Thyroid gland (tissue), 4 donors: ENCODE results near the gene FGF18. TPM values are rescaled to one million over a fixed set of nuclear protein-coding genes. Genes with fewer than 3 reads are reported as not detected.

Experiments used
- DNase-seq, 2 donors: peaks; one replicate each; pipeline ENCODE4 v3.0.0-alpha.2; 2019
- H3K27ac ChIP-seq, 3 donors: fragments of 200-600 bp; sonication (generic); 1 replicate in 2 of 3; 2 replicates in 1 of 3; pipeline ENCODE4 v1.5.1; 2016 to 2019; ENCODE audit warnings: mild to moderate bottlenecking in 1 of 3, moderate library complexity in 1 of 3
- H3K27me3 ChIP-seq: fragments of 200-600 bp; sonication (generic); one replicate; pipeline ENCODE4 v1.5.1; 2019
- H3K36me3 ChIP-seq, 2 donors: fragments of 200-600 bp; sonication (generic); one replicate each; pipeline ENCODE4 v1.5.1; 2016 to 2019
- H3K4me1 ChIP-seq, 2 donors: fragments of 200-600 bp; sonication (generic); one replicate each; pipeline ENCODE4 v1.5.1; 2017 to 2019
- H3K4me3 ChIP-seq, 3 donors: fragments of 200-600 bp; sonication (generic); replicated peaks in 1 of 3; 1 replicate in 2 of 3; 2 replicates in 1 of 3; pipeline ENCODE4 v1.5.1; 2016; ENCODE audit warnings: mild to moderate bottlenecking in 1 of 3
- H3K9me3 ChIP-seq: fragments of 200-600 bp; sonication (generic); one replicate; pipeline ENCODE4 v1.5.1; 2017
- CTCF ChIP-seq, 6 experiments: fragments of 200-600 bp in 3 of 6; fragments of 450-650 bp in 3 of 6; sonication (generic) in 3 of 6; IDR thresholded peaks; one replicate each; pipeline ENCODE4 v1.5.1; 2016 to 2019; ENCODE audit warnings: antibody characterized with exemption in 6 of 6, mild to moderate bottlenecking in 2 of 6, inconsistent platforms in 1 of 6, moderate library complexity in 1 of 6
- POLR2A ChIP-seq, 2 donors: fragments of 450-650 bp; IDR thresholded peaks; one replicate each; pipeline ENCODE4 v1.6.1; 2017; ENCODE audit warnings: antibody characterized with exemption in 2 of 2, mild to moderate bottlenecking in 2 of 2, moderate library complexity in 1 of 2
- WGBS, 2 donors: methylation state at CpG; one replicate each; pipeline ENCODE4 v1.1.5; 2017; 5-methylcytosine and 5-hydroxymethylcytosine counted together
- intact Hi-C: fragments of 100-400 bp; cut with DNase I; formaldehyde crosslinking; loops from one replicate; pipeline ENCODE4 v1.15.1; 2023
- total RNA-seq, 4 donors: library from RNA; depleted of rRNA; stranded (reverse); fragments of >200 nt; gene quantifications; one replicate each; pipeline ENCODE4 v1.2.3, GENCODE V29; 2016

FGF18 gene
- total RNA-seq, 4 donors from 2014 or later, result 0.67 to 1.4 (median 1.0) TPM; not detected in 1

DNA sequence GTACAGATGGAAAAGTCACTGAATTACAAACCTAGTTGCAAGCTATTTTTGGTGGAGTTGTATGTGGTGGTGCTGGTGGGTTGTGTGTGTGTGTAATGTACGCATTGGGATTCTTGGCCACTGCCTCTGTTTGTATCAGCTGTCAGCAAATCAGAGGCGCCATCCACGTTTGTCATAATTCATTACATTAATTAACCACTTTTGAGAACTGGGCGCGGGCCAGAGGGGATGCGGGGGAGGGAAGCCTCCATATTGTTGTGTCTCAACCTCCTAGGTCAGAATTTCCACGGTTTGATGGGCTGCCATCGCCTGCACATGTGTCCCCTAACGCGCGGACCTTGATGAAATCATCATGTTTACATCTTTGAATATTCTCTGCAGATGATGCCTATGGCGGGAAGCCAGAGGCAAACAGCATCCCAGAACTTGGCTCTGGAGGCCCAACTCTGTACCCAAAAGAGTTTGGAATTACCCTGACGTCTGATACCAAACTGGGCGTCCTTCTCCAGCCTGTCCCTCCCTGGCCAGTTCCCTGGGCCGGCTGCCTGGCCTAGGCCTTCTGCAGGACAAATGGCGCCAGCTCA lies 54.9 kb downstream of the FGF18 start:
- no peaks in the 10 kb centered on the region for H3K4me1 ChIP-seq
- H3K27ac ChIP-seq, result no peak overlapping the region
- no peaks in the 10 kb centered on the region for H3K9me3 ChIP-seq
- H3K27me3 ChIP-seq, result no peaks in the 10 kb centered on the region
- no peak overlapping the region for H3K4me3 ChIP-seq
- TF ChIP-seq POLR2A (IDR thresholded peaks at IDR 0.05) (no peak), CTCF (IDR thresholded peaks at IDR 0.05) (no peak)
- no peak for DNase-seq
- 91 to 94% methylated on average over 14 to 16 of the region's 16 CpGs for WGBS, 2 donors
- intact Hi-C loops, result no loop called here
- no peaks in the 10 kb centered on the region for H3K36me3 ChIP-seq

DNA sequence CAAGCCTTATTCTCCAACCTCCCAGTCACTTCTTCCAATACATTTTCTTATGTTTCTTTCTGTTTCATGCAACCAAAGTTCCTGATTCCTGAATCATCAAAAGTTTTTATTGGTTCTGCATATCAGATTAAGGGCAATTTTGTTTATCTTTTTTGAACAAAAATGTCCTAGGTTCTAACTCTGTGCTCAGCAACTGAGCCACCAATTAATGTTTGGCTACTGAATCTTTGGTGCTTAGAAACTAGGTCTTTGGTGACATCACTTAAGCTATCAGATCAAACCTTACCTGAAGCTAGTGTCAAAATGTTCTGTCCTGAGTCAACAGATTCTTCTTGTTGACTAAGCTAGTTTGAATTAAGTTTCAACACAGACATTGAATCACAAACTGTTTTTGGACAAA lies 56.1 kb downstream of the FGF18 start:
- no peak for DNase-seq
- TF ChIP-seq POLR2A (IDR thresholded peaks at IDR 0.05) (no peak), CTCF (IDR thresholded peaks at IDR 0.05) (no peak)
- Histone ChIP-seq H3K4me1 (no peaks in the 10 kb centered on the region), H3K27me3 (no peaks in the 10 kb centered on the region), H3K36me3 (no peaks in the 10 kb centered on the region), H3K27ac (no peak overlapping the region), H3K4me3 (no peak overlapping the region), H3K9me3 (no peaks in the 10 kb centered on the region)
- intact Hi-C loops, result no loop called here

DNA sequence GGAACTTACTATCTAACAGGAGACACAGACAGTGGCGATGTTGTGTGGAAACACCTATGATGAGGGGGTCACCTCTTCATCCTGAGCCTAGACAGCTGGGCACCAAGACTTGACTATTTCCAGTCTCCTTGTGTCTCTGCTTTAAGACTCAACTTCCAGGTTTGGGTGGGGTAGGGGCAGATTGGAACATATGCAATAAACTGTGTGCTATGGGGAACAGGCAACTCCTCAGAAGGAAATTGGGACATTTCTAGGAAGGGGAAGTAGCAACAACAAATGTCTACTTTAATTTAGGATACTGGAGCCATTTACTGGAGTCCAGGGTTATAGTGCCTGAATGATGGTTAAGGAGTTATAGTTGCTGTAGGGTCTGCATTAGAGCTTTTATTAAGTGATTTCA lies 57.3 kb downstream of the FGF18 start:
- Histone ChIP-seq H3K4me1 (no peaks in the 10 kb centered on the region), H3K27ac (no peak overlapping the region), H3K4me3 (no peak overlapping the region), H3K36me3 (no peaks in the 10 kb centered on the region), H3K27me3 (no peaks in the 10 kb centered on the region), H3K9me3 (no peaks in the 10 kb centered on the region)
- DNase-seq, result no peak
- 100% methylated on average over 1 of the region's 1 CpG for WGBS, 2 donors
- TF ChIP-seq POLR2A (IDR thresholded peaks at IDR 0.05), result no peak
- TF ChIP-seq CTCF (IDR thresholded peaks at IDR 0.05), result no peak
- intact Hi-C loops, result no loop called here

DNA sequence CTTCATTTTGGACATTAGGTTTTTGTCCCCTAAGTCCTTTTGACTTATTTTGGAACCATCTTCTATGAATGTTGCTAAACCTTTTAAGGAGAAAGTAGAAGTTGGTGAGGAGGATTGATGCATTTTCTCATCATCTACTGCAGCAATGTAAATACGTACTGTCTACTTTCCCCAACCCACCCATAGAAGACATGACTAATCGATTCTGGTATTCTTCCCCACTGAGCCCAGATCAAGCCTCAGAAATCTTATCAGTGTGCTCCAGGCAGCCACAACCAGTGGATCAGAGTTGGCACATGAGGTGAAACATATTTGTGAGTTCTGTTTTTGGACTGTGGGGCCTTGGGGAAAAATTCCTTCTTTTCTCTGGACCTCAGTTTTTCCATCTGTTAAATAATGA lies 57.7 kb downstream of the FGF18 start:
- Histone ChIP-seq H3K27ac (no peak overlapping the region), H3K4me3 (no peak overlapping the region), H3K4me1 (no peaks in the 10 kb centered on the region), H3K9me3 (no peaks in the 10 kb centered on the region), H3K36me3 (no peaks in the 10 kb centered on the region), H3K27me3 (no peaks in the 10 kb centered on the region)
- no peak for TF ChIP-seq CTCF (IDR thresholded peaks at IDR 0.05)
- no peak for TF ChIP-seq POLR2A (IDR thresholded peaks at IDR 0.05)
- no peak for DNase-seq
- 87 to 90% methylated on average over 2 of the region's 2 CpGs for WGBS, 2 donors
- intact Hi-C loops, result no loop called here

GRCh38 chr5:171477666-171478065 lies 58.2 kb downstream of the FGF18 start:
- no peaks in the 10 kb centered on the region for H3K27me3 ChIP-seq
- no peak for DNase-seq
- no peak for TF ChIP-seq POLR2A (IDR thresholded peaks at IDR 0.05)
- no peak for TF ChIP-seq CTCF (IDR thresholded peaks at IDR 0.05)
- no peak overlapping the region for H3K4me3 ChIP-seq
- H3K36me3 ChIP-seq, result no peaks in the 10 kb centered on the region
- intact Hi-C loops, result no loop called here
- no peaks in the 10 kb centered on the region for H3K9me3 ChIP-seq
- WGBS, 2 donors, result 92 to 94% methylated on average over 3 of the region's 3 CpGs
- no peaks in the 10 kb centered on the region for H3K4me1 ChIP-seq
- no peak overlapping the region for H3K27ac ChIP-seq
